CD4-positive, alpha-beta T cell treated with Interleukin-4 for 4 hours (primary cell): Measurements from ENCODE around the gene TBC1D3G.
"Not testable (repeated sequence)": the region's sequence is repeated elsewhere in the genome, so short reads cannot be mapped to it uniquely, and the experiment has no call there.

Experiments
- DNase-seq: peaks from one replicate; pipeline ENCODE4 v3.0.0-alpha.2; 2020

Gene TBC1D3G

GRCh38 chr17:36323584-36323983, at the start of gene TBC1D3G:
Gene TBC1D3G (plus strand): TSS chr17:36323884. CDS start chr17:36325412, 1,528 bp downstream.
- DNase-seq, result not testable (repeated sequence)

GRCh38 chr17:36283256-36283655, 40.4 kb upstream of the TBC1D3G start:
- not testable (repeated sequence) for DNase-seq

DNA sequence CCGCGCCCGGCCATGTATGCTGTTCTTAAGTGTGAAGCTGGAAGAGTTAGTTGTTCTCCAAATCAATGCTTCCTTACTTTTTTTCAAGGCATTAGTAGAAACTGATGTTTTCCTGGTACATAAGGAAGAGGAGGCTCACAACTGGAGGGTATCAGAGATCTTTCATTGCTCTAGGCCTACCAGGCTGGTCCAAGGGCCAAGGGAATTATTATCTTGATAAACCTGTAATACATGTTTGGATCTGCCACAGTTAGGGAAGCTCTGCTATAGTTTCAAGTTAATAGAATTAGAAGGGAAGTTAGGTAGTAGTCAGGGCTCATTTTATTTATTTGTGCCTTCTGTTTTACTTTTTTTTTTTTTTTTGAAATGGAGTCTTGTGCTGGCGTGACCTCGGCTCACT, 39.5 kb upstream of the TBC1D3G start:
- DNase-seq, result not testable (repeated sequence)

DNA sequence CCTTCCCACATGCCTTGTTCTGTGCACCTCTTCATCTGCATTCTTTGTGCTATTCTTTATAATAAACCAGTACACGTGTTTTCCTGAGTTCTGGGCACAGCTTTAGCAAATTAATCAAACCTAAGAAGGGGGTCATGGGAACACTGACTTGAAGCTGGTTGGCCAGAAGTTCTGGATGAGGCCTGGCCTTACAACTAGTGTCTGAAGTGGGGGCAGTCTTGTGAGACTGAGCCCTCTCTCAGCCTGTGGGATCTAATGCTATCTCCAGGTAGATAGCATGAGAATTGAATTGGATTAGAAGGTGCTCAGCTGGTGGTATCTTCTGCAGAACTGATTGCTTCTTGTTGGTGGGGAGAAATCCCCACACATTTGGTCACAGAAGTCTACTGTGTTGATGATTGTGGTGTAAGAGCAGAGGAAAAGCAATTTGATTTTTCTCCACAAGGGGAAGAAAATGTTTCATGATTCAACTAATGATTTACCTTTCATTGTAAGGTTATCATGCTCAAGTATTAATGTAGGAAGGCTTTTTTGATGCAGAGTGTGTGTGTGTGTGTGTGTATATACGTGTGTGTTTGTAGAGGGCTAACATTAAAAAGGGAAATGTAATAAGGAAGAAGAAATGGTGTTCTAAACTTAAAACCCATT, 33.6 kb upstream of the TBC1D3G start:
- DNase-seq, result not testable (repeated sequence)

GRCh38 chr17:36295161-36295560, 28.5 kb upstream of the TBC1D3G start:
- not testable (repeated sequence) for DNase-seq

DNA sequence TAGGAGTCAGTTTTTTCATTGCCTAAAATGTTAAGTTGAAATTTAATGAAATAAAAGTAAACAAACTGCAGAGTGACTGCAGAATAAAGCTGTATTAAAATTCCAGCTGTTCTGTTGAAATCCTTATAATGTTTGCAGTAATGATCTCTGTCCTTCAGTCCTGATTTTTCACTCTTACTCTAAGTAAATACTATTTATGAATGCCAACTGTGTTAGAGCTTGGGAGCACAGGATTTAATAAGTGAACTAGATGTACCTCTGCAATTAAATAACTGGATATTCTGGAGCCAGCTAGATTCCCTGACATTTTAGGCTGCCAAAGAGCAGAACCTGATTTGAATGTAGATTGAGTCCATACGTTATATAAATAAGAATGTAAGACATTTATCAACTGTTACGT, 7.9 kb upstream of the TBC1D3G start:
- DNase-seq, result not testable (repeated sequence)

DNA sequence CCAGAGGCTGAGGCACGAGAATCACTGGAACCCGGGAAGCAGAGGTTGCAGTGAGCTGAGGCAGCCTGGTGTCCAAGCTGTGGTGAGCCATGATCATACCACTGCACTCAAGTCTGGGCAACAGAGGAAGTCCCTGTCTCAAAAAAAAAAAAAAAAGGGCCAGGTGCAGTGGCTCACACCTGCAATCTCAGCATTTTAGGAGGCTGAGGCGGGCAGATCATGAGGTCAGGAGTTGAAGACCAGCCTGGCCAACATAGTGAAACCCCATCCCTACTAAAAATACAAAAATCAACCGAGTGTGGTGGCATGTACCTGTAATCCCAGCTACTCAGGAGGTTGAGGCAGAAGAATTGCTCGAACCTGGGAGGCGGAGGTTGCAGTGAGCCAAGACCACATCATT, 38.8 kb downstream of the TBC1D3G start:
- not testable (repeated sequence) for DNase-seq

GRCh38 chr17:36375938-36376337, 52.3 kb downstream of the TBC1D3G start:
- DNase-seq, result not testable (repeated sequence)
